Measurements from ENCODE around the gene TBC1D22A. TPM values are rescaled to one million over a fixed set of nuclear protein-coding genes. Genes with fewer than 3 reads are reported as not detected.

TBC1D22A gene
- total RNA-seq, 2 donors from 2014 or later: 52.4 to 108 TPM

DNA sequence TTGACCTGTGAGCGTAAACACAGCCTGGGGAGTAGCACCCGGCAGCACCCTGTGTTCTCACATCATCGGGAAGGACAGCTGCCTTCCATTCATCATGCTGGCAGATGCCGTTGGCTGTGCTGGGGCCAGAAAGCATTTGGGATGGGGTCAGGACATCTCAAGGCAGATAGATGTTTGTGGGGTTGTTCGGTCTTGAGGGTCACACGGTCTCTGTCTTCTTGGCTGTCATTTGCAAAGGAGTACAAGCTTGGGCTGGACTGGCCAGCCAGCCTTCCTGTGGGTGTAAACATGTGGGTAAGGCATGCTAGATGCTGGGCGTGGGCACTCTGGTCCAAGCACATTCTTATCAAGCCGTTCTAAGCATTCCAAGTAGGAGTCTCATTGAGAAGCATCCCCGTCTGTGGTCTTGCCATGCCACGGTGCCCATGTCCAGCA lies 81.4 kb downstream of the TBC1D22A start:
- no peak overlapping the region for H3K4me3 Mint-ChIP-seq
- H3K4me1 Mint-ChIP-seq: peaks cover 42% of the 10 kb centered on the region
- peaks cover 79% of the 10 kb centered on the region for H3K36me3 Mint-ChIP-seq (ENCODE audit: low read depth)
- no peaks in the 10 kb centered on the region for H3K27me3 Mint-ChIP-seq
- no peaks in the 10 kb centered on the region for H3K9me3 Mint-ChIP-seq
- H3K27ac Mint-ChIP-seq: peak overlapping the region; percentile 78
- no peak for ATAC-seq (replicated peaks)

DNA sequence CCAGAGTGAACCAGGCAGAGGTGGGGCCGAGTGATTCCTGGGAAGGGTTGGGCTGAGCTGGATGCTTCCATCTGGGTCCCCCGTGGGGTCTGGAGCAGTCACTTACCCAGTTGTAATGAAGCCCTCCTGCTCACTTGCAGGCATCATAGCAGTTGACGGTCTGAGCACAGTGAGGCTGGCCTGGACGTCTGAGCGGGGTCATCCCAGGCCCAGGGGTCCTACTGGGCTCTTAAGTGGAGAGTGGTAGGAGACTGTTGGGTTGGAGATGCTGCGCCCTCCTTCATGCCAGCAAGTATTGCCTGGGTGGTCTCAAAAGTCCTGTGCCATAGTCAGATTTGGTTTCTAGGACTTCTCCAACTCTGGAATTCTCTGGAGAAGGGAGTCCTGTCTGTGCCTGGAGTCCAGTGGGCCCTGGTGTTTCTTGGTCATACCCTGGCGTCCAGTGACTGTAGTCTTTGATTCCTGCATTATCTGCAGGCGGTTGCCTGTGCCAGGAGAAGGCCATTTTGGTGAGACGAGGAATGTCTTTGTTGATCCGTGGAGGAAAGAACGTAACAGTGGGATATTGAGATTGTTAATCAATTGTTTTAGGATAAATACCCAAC lies 82.3 kb downstream of the TBC1D22A start:
- Mint-ChIP-seq H3K4me3 (no peak overlapping the region), H3K36me3 (ENCODE audit: low read depth) (peaks cover 80% of the 10 kb centered on the region), H3K4me1 (peaks cover 45% of the 10 kb centered on the region), H3K27me3 (no peaks in the 10 kb centered on the region), H3K27ac (peak overlapping the region; percentile 78), H3K9me3 (no peaks in the 10 kb centered on the region)
- no peak for ATAC-seq (replicated peaks)

DNA sequence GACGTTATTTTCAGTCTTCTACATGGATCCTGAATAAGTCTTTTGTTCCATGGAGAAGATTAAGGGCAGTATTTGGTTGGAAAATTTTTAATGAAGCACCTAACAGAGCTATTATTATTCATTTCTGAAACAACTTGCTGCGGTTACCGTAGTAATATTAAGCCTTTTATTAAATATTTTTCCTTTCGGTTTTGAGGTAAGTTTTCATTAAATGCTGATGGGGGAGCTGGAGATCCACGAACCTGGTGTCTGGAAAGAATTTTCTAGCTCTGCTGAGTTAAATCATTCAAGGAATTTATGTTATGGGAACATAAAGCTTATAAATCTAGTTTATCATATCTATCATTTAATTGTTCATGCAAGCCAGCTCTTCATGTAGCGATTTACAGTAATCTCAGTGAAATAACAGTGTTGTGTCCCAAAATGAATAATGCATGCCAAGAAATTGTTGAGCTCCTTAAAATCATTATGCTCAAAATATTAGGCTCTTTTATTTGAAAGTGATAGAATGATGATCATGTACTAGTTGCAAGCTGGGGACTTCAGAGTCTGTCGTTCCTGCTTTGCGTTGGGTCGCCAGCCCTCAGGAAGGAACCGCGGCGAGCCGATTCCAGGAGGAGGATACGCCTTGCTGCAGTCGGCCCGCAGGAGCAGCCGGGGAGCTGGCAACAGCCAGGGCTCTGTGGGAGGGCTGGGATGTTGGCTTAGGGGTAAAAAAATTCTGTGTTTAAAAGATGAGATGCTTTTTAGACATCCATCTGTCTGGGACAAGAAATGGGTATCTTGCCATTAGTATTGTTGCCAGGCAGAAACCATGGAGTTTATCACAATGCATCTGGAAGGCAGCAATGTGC lies 83.1 kb downstream of the TBC1D22A start:
- Mint-ChIP-seq H3K27me3 (no peaks in the 10 kb centered on the region), H3K36me3 (ENCODE audit: low read depth) (peaks cover 80% of the 10 kb centered on the region), H3K27ac (no peak overlapping the region), H3K9me3 (no peaks in the 10 kb centered on the region), H3K4me3 (no peak overlapping the region), H3K4me1 (peaks cover 44% of the 10 kb centered on the region)
- no peak for ATAC-seq (replicated peaks)

GRCh38 chr22:46846150-46846831 lies 83.8 kb downstream of the TBC1D22A start:
- no peaks in the 10 kb centered on the region for H3K9me3 Mint-ChIP-seq
- peak; percentile 60 for ATAC-seq (replicated peaks)
- no peak overlapping the region for H3K27ac Mint-ChIP-seq
- H3K4me1 Mint-ChIP-seq: peaks cover 44% of the 10 kb centered on the region
- H3K4me3 Mint-ChIP-seq: no peak overlapping the region
- H3K27me3 Mint-ChIP-seq: no peaks in the 10 kb centered on the region
- H3K36me3 Mint-ChIP-seq (ENCODE audit: low read depth): peaks cover 87% of the 10 kb centered on the region

DNA sequence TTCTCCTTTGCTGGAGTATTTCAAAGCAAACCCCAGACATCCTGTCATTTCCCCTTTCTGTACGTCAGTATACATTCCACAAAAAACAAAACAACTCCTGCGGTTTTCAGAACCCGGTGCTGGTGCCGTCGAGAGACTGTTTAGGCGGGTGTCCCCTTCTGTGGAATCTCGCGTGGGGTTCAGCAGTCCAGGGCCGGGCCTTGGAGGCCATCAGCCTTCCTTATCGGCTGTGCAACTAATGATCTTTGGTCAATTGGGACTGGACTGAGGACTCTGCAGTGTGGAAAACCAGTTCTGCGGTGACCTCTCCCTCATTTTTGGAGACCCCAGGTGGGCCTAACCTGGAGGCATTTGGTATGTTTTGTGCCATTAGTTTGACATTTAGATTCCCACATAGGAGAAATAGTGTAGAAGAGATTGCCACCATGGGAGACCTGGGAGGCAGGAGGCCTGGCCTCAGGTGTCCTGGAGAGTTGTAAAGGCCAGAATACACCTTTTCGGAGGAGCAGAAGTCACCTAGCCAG lies 84.4 kb downstream of the TBC1D22A start:
- Mint-ChIP-seq H3K9me3 (no peaks in the 10 kb centered on the region), H3K36me3 (ENCODE audit: low read depth) (peaks cover 93% of the 10 kb centered on the region), H3K27me3 (no peaks in the 10 kb centered on the region), H3K27ac (peak overlapping the region; percentile 26), H3K4me3 (no peak overlapping the region), H3K4me1 (peaks cover 44% of the 10 kb centered on the region)
- no peak for ATAC-seq (replicated peaks)

DNA sequence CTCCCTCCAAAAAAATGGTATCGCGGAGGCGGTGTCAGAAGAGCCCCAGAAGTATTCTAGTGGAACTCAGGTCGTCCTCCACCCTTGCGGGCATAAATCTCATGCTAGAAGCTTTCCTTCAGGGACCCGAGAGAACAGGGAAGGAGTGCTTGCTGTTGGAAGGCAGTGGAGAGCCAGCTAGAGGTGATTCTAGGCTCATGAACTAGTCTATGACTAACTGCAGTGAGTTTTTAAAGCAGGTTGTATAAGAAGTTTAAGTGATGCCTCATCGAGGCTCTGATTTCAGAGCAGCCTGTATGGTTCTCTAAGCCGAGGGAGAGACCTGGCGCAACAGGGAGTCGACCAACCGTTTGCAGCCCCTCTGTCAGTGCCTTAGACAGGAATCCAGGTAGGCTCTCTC lies 85.7 kb downstream of the TBC1D22A start:
- no peak overlapping the region for H3K27ac Mint-ChIP-seq
- no peaks in the 10 kb centered on the region for H3K27me3 Mint-ChIP-seq
- no peaks in the 10 kb centered on the region for H3K9me3 Mint-ChIP-seq
- H3K4me3 Mint-ChIP-seq: no peak overlapping the region
- ATAC-seq (replicated peaks): no peak
- peaks cover 92% of the 10 kb centered on the region for H3K36me3 Mint-ChIP-seq (ENCODE audit: low read depth)
- peaks cover 42% of the 10 kb centered on the region for H3K4me1 Mint-ChIP-seq

DNA sequence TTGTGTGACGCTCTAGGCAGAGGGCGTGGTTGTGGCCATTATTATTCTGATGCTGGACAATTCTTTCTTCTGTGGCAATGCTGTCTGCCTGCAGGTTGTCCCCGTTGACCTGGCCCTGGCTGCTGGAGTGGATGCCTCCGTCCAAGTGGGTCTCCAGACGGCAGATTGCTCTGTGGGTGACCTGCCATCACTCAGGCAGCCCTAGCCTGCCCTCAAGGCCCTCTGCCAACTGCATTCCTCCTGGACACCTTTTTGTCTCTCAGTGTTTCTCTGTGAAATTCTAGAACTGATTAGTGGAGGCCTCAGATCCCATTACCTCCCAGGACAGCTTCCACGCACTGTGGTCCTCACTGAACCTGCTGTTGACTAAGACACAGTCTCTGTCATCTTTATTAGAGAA lies 86.7 kb downstream of the TBC1D22A start:
- Mint-ChIP-seq H3K9me3 (no peaks in the 10 kb centered on the region), H3K4me1 (peaks cover 44% of the 10 kb centered on the region), H3K27me3 (no peaks in the 10 kb centered on the region), H3K36me3 (ENCODE audit: low read depth) (peaks cover 95% of the 10 kb centered on the region), H3K27ac (no peak overlapping the region), H3K4me3 (no peak overlapping the region)
- ATAC-seq (replicated peaks): no peak

DNA sequence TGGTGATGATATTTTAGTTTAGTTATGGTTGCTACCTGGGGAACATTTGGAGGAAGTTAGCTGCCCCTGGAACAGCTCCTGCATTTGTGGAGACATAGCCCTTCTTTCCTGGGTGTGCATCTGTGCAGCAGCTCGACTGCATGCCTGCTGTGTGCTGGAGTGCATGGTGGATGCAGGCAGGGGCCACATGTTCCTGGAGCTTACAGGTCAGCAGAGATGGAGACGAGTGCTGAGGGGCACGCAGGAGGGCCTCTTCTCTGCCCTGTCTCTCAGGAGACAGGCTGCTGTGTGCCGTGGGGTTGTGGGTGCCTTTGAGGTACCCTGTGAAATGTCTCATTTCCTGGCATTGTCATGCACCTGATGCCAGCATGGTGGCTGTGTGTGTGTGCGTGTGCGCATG lies 87.5 kb downstream of the TBC1D22A start:
- ATAC-seq (replicated peaks): no peak
- H3K36me3 Mint-ChIP-seq (ENCODE audit: low read depth): peaks cover 96% of the 10 kb centered on the region
- peak overlapping the region; percentile 57 for H3K27ac Mint-ChIP-seq
- H3K27me3 Mint-ChIP-seq: no peaks in the 10 kb centered on the region
- no peaks in the 10 kb centered on the region for H3K9me3 Mint-ChIP-seq
- H3K4me3 Mint-ChIP-seq: no peak overlapping the region
- H3K4me1 Mint-ChIP-seq: peaks cover 46% of the 10 kb centered on the region

DNA sequence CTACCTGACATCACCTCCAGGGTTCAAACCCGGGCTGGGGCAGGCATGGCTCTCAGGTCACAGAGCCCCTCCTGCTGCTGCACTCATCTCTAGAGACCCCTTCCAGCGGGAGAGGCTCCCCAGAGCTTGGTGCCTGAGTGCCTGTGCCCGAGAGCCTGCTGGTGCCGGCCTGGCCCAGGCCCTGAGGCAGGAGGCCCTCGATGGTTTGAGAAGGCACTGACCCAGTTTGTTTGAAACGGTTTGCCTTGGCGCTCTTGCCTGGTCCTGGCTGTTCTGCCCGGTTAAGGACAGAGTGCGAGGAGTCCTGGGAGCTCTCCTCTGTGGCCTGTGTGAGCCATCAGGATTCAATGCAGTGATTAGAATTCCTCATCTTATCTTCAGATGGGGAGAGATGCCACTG lies 88.9 kb downstream of the TBC1D22A start:
- Mint-ChIP-seq H3K4me1 (peaks cover 40% of the 10 kb centered on the region), H3K9me3 (no peaks in the 10 kb centered on the region), H3K36me3 (ENCODE audit: low read depth) (peaks cover 89% of the 10 kb centered on the region), H3K27ac (no peak overlapping the region), H3K4me3 (no peak overlapping the region), H3K27me3 (no peaks in the 10 kb centered on the region)
- ATAC-seq (replicated peaks): no peak

DNA sequence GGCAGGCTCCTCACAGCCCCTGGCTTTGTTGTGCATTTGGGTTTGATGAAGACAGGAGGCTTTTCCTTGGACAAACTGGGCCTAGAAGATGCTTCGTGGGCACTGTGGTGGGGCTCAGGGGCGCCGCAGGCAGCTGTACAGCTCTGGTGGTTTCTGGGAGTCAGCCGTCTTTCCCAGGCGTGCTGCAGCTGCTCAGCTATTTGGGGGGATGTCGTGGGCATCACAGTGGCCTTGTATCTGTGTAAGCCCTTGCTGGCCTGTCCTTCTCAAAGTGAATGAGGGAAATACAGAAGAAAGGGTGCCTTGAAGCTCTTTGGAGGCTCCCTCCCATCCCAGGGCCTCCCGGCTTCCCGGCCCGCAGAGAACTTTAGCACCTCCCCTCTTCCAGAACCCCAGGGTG lies 89.5 kb downstream of the TBC1D22A start:
- no peak for ATAC-seq (replicated peaks)
- Mint-ChIP-seq H3K27me3 (no peaks in the 10 kb centered on the region), H3K27ac (no peak overlapping the region), H3K9me3 (no peaks in the 10 kb centered on the region), H3K4me1 (peaks cover 37% of the 10 kb centered on the region), H3K36me3 (ENCODE audit: low read depth) (peaks cover 87% of the 10 kb centered on the region), H3K4me3 (no peak overlapping the region)

- Mint-ChIP-seq H3K27me3 (no peaks in the 10 kb centered on the region), H3K36me3 (ENCODE audit: low read depth) (peaks cover 81% of the 10 kb centered on the region), H3K4me3 (no peak overlapping the region), H3K4me1 (peaks cover 34% of the 10 kb centered on the region), H3K27ac (peak overlapping the region; percentile 43), H3K9me3 (no peaks in the 10 kb centered on the region)
- ATAC-seq (replicated peaks): no peak
Observed at GRCh38 chr22:46852771-46853170, 90.3 kb downstream of the TBC1D22A start.

GRCh38 chr22:46853191-46853590 lies 90.7 kb downstream of the TBC1D22A start:
- Mint-ChIP-seq H3K27me3 (no peaks in the 10 kb centered on the region), H3K4me1 (peaks cover 38% of the 10 kb centered on the region), H3K27ac (no peak overlapping the region), H3K36me3 (ENCODE audit: low read depth) (peaks cover 80% of the 10 kb centered on the region), H3K9me3 (no peaks in the 10 kb centered on the region), H3K4me3 (no peak overlapping the region)
- no peak for ATAC-seq (replicated peaks)

DNA sequence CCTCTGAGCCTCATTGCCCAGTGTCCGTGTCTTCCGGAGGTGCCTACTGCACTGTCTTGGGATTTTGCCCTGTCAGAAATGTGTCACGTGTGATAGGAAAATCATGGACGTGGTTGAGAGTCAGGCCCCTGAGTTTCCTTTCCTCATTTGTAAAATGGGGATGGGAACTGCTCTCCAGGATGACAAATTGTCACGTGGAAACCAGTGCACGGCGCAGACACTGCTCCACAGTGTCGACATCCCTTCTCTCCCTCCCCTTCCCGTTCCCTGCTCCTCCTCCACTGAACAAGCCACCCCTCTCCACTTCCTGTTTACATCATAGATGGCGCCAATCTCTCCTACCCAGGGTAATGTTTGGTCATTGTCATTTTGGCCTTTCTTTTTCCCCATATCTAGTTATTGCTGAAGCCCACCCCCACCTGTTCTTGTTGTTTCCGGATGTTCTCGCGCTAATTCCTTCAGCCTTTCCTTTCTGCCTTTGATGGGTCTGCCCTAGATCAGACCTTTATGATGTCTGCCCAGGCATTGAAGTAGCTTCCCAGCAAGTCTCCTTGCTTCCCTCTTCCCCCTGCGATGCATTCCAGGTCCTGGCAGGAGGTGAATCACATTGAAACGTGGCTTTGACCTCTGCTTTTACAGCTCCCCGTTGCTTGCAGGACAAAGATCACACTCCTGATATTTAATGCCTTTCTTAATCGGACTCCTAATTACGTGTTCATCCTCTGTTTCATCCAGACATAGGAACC lies 91.8 kb downstream of the TBC1D22A start:
- Mint-ChIP-seq H3K4me1 (peaks cover 40% of the 10 kb centered on the region), H3K36me3 (ENCODE audit: low read depth) (peaks cover 72% of the 10 kb centered on the region), H3K9me3 (no peaks in the 10 kb centered on the region), H3K27ac (peak overlapping the region; percentile 18), H3K4me3 (no peak overlapping the region), H3K27me3 (no peaks in the 10 kb centered on the region)
- no peak for ATAC-seq (replicated peaks)

- no peak overlapping the region for H3K27ac Mint-ChIP-seq
- H3K4me3 Mint-ChIP-seq: no peak overlapping the region
- ATAC-seq (replicated peaks): no peak
- peaks cover 33% of the 10 kb centered on the region for H3K4me1 Mint-ChIP-seq
- no peaks in the 10 kb centered on the region for H3K27me3 Mint-ChIP-seq
- H3K9me3 Mint-ChIP-seq: no peaks in the 10 kb centered on the region
- peaks cover 59% of the 10 kb centered on the region for H3K36me3 Mint-ChIP-seq (ENCODE audit: low read depth)
Observed at GRCh38 chr22:46855681-46856080, 93.2 kb downstream of the TBC1D22A start.
